GM12878 (cell line): Measurements from ENCODE around the gene AGBL1.

Experiments used
- CEBPB ChIP-seq, 2 experiments: fragments of 150-350 bp in 1 of 2; IDR thresholded peaks; 2 replicates each; pipeline ENCODE4 v1.6.1; 2012 to 2014; ENCODE audit warnings: low read depth in 2 of 2, low read length in 2 of 2, borderline replicate concordance in 1 of 2, inconsistent platforms in 1 of 2
- HDGF ChIP-seq: fragments of 450-650 bp; IDR thresholded peaks from 2 replicates; pipeline ENCODE4 v1.6.1; 2016; ENCODE audit warnings: antibody characterized with exemption
- IRF4 ChIP-seq: IDR thresholded peaks from 2 replicates; pipeline ENCODE4 v1.6.1; 2011; ENCODE audit warnings: low read depth, low read length
- POLR2A ChIP-seq: IDR thresholded peaks from 2 replicates; pipeline ENCODE4 v1.6.1; 2011; ENCODE audit warnings: low read depth, mild to moderate bottlenecking, low read length
- POLR2AphosphoS5 ChIP-seq: IDR thresholded peaks from 2 replicates; pipeline ENCODE4 v1.6.1; 2011; ENCODE audit warnings: mild to moderate bottlenecking, low read length, inconsistent platforms
- SUPT20H ChIP-seq: IDR thresholded peaks from 2 replicates; pipeline ENCODE4 v1.6.1; 2011; ENCODE audit warnings: low read depth, mild to moderate bottlenecking, low read length, moderate library complexity, borderline replicate concordance; ENCODE audit not compliant: control insufficient read depth
- TAF1 ChIP-seq: IDR thresholded peaks from 2 replicates; pipeline ENCODE4 v1.6.1; 2011; ENCODE audit warnings: mild to moderate bottlenecking, low read depth, low read length, borderline replicate concordance
- TCF12 ChIP-seq: IDR thresholded peaks from 2 replicates; pipeline ENCODE4 v1.6.1; 2011; ENCODE audit warnings: low read depth, mild to moderate bottlenecking, low read length
- TF ChIP-seq, protein P1 (sequence below): fragments of 450-650 bp; IDR thresholded peaks from 2 replicates; pipeline ENCODE4 v1.6.1; 2017; ENCODE audit warnings: mild to moderate bottlenecking
- TF ChIP-seq, protein P2 (sequence below): IDR thresholded peaks from 2 replicates; pipeline ENCODE4 v1.6.1; 2011; ENCODE audit warnings: borderline replicate concordance, low read depth, mild to moderate bottlenecking, moderate library complexity, mixed read lengths, low read length; ENCODE audit not compliant: insufficient read depth; ENCODE audit errors: extremely low read length
- TF ChIP-seq, protein P3 (sequence below), 3 experiments: IDR thresholded peaks in 2 of 3; conservative IDR thresholded peaks in 1 of 3; 2 replicates each; pipeline ENCODE4 v1.5.1; 2011; ENCODE audit warnings: low read depth in 3 of 3, low read length in 3 of 3, mild to moderate bottlenecking in 3 of 3, control low read depth in 2 of 3, moderate library complexity in 2 of 3, inconsistent platforms in 1 of 3, mixed read lengths in 1 of 3; ENCODE audit not compliant: control insufficient read depth in 2 of 3, insufficient read depth in 1 of 3; ENCODE audit errors: extremely low read depth in 1 of 3
- TF ChIP-seq, protein P4 (sequence below): fragments of 450-650 bp; IDR thresholded peaks from 2 replicates; pipeline ENCODE4 v1.6.1; 2018; ENCODE audit warnings: borderline replicate concordance, mild to moderate bottlenecking; ENCODE audit not compliant: partially characterized antibody

DNA sequence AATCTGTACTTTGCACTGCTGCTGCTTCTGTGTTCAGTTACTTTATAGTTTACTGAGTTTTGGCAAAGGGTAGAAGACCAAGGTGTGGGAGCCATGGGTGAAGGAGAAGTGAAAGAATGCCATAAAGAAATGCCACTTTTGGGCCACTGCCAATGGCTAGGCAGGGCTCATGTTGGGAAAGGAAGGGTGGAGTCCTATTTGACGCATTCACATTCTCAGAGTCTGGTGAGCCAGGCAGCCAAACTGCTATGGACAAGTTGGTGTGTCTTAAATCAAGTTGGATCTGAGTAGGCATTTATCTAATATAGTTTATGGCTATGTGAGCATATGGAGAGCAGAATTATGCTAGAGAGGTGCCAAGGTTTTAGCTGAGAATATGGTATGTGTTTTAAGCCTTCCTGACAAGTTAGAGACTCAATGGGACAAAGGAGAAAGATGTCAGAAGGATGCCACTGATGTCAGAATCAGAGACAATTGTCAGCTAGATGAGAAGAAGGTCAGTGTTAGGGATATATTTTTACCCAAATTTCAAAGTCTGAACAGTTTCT lies 296.1 kb downstream of the AGBL1 start:
- TF ChIP-seq, protein P1, sequence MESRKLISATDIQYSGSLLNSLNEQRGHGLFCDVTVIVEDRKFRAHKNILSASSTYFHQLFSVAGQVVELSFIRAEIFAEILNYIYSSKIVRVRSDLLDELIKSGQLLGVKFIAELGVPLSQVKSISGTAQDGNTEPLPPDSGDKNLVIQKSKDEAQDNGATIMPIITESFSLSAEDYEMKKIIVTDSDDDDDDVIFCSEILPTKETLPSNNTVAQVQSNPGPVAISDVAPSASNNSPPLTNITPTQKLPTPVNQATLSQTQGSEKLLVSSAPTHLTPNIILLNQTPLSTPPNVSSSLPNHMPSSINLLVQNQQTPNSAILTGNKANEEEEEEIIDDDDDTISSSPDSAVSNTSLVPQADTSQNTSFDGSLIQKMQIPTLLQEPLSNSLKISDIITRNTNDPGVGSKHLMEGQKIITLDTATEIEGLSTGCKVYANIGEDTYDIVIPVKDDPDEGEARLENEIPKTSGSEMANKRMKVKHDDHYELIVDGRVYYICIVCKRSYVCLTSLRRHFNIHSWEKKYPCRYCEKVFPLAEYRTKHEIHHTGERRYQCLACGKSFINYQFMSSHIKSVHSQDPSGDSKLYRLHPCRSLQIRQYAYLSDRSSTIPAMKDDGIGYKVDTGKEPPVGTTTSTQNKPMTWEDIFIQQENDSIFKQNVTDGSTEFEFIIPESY: no peak
- TF ChIP-seq, protein P2, sequence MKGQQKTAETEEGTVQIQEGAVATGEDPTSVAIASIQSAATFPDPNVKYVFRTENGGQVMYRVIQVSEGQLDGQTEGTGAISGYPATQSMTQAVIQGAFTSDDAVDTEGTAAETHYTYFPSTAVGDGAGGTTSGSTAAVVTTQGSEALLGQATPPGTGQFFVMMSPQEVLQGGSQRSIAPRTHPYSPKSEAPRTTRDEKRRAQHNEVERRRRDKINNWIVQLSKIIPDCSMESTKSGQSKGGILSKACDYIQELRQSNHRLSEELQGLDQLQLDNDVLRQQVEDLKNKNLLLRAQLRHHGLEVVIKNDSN: no peak
- TF ChIP-seq, protein P3, sequence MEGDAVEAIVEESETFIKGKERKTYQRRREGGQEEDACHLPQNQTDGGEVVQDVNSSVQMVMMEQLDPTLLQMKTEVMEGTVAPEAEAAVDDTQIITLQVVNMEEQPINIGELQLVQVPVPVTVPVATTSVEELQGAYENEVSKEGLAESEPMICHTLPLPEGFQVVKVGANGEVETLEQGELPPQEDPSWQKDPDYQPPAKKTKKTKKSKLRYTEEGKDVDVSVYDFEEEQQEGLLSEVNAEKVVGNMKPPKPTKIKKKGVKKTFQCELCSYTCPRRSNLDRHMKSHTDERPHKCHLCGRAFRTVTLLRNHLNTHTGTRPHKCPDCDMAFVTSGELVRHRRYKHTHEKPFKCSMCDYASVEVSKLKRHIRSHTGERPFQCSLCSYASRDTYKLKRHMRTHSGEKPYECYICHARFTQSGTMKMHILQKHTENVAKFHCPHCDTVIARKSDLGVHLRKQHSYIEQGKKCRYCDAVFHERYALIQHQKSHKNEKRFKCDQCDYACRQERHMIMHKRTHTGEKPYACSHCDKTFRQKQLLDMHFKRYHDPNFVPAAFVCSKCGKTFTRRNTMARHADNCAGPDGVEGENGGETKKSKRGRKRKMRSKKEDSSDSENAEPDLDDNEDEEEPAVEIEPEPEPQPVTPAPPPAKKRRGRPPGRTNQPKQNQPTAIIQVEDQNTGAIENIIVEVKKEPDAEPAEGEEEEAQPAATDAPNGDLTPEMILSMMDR (IDR thresholded peaks at IDR 0.05 in 2 of 3, conservative IDR thresholded peaks at IDR 0.05 in 1 of 3; ENCODE audit: control insufficient read depth in 2 of 3, extremely low read depth in 1 of 3, insufficient read depth in 1 of 3, low read depth in 3 of 3, low read length in 3 of 3): no peak
- TF ChIP-seq SUPT20H (no peak), TAF1 (no peak), IRF4 (no peak), POLR2AphosphoS5 (no peak), TCF12 (no peak), POLR2A (no peak), HDGF (no peak), CEBPB (IDR thresholded peaks at IDR 0.05; ENCODE audit: borderline replicate concordance in 1 of 2, low read depth in 2 of 2, low read length in 2 of 2) (no peak)
- TF ChIP-seq, protein P4, sequence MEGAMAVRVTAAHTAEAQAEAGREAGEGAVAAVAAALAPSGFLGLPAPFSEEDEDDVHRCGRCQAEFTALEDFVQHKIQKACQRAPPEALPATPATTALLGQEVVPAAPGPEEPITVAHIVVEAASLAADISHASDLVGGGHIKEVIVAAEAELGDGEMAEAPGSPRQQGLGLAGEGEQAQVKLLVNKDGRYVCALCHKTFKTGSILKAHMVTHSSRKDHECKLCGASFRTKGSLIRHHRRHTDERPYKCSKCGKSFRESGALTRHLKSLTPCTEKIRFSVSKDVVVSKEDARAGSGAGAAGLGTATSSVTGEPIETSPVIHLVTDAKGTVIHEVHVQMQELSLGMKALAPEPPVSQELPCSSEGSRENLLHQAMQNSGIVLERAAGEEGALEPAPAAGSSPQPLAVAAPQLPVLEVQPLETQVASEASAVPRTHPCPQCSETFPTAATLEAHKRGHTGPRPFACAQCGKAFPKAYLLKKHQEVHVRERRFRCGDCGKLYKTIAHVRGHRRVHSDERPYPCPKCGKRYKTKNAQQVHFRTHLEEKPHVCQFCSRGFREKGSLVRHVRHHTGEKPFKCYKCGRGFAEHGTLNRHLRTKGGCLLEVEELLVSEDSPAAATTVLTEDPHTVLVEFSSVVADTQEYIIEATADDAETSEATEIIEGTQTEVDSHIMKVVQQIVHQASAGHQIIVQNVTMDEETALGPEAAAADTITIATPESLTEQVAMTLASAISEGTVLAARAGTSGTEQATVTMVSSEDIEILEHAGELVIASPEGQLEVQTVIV: no peak
